LHCN-M2 (cell line): Measurements from ENCODE around the gene EIF3L. TPM values are rescaled to one million over a fixed set of nuclear protein-coding genes. Genes with fewer than 3 reads are reported as not detected.

Experiments used
- DNase-seq: peaks from one replicate; pipeline ENCODE4 v3.0.0-alpha.2; 2012; ENCODE audit warnings: low read depth
- total RNA-seq: library from RNA; depleted of rRNA; stranded (reverse); fragments of >200 nt; gene quantifications from 2 replicates; pipeline ENCODE4 v1.2.3, GENCODE V29; 2014

EIF3L gene
- total RNA-seq, 1 experiment from 2014 or later, result 345 TPM

GRCh38 chr22:37854946-37855345 is 5.7 kb downstream of the EIF3L start:
- no peak for DNase-seq

GRCh38 chr22:37855462-37855861 is 6.2 kb downstream of the EIF3L start:
- DNase-seq, result no peak

DNA sequence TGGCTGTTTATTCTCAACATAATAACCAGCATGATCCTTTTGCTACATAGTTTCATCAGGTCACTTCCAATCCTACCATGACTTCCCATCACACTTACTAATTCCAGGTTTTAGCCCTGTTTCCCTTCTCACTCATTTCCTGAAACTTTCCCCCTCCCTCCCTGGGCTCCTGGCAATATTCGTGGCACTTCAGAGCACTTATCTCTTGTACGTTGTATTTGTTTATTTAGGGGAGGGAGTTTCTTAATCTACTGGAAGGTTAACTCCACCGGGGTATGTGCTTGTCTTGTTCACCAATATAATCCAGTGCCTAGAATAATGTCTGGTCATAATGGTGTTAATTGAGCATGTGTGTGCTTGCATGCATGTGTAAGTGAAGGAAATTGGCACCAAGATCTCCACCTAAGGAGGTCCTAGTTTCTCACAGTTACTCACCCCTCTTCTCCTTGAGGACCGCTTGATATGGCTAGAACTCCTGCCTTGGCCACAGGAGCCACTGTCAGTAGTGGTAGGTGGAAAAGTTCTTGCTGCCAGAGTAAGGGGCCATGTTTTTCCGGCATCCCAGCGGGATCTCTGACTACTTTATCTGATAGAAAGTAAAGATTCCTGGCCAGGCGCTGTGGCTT is 11.7 kb downstream of the EIF3L start:
- no peak for DNase-seq

DNA sequence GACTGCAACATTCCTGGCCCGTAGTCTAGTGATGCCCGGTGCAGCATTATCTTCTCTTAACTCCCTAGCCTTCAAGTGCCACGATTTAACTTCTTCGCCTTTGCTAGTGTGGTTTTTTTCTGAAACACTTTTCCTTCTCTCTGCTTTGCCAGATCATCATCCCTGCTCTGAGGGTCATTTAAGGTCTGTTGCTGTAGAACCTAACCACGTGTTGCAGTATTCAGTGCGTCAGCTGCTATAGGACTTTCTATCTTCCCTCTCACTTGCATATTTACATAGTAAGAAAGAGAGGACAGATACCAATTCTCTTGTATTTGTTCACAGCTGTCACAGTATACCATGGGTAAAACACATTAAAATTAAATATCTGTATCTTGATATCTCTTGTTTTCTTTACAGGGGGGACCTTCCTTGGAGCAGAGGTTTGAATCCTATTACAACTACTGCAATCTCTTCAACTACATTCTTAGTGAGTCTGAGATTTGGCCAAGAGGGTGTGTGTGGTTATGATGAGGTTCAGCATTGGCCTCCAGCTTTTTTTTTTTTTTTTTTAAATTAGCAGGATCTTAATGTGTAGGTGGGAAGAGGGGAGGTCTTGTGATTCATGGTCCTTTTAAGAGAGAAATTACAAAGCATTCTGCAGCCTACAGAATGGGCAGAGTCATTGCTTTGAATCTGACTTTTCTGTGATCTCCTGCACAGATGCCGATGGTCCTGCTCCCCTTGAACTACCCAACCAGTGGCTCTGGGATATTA is 13.5 kb downstream of the EIF3L start:
- DNase-seq, result no peak

- DNase-seq, result no peak
Observed at GRCh38 chr22:37865510-37865909, 16.3 kb downstream of the EIF3L start.

- DNase-seq, result no peak
Observed at GRCh38 chr22:37870273-37870672, 21.1 kb downstream of the EIF3L start.

GRCh38 chr22:37880668-37881440 is 31.6 kb downstream of the EIF3L start:
- peak; percentile 45 for DNase-seq

DNA sequence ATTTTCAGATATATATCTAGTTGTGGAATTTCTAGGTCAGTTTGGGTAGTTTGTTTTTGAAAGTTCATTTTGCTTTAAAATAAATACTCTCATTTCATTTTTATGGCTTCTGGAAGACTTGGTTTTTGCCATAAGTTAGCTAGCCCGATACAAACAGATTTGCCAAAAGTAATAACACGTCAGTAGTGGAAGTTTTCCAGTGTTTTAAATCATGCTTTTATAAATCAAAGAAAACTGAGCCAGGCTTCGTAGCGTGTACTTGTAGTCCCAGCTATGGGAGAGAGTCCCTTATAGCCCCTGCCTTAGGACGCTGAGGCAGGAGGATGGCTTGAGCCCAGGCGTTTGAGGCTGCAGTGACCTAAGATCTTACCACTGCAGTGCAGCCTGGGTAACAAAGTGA is 35.2 kb downstream of the EIF3L start:
- no peak for DNase-seq

DNA sequence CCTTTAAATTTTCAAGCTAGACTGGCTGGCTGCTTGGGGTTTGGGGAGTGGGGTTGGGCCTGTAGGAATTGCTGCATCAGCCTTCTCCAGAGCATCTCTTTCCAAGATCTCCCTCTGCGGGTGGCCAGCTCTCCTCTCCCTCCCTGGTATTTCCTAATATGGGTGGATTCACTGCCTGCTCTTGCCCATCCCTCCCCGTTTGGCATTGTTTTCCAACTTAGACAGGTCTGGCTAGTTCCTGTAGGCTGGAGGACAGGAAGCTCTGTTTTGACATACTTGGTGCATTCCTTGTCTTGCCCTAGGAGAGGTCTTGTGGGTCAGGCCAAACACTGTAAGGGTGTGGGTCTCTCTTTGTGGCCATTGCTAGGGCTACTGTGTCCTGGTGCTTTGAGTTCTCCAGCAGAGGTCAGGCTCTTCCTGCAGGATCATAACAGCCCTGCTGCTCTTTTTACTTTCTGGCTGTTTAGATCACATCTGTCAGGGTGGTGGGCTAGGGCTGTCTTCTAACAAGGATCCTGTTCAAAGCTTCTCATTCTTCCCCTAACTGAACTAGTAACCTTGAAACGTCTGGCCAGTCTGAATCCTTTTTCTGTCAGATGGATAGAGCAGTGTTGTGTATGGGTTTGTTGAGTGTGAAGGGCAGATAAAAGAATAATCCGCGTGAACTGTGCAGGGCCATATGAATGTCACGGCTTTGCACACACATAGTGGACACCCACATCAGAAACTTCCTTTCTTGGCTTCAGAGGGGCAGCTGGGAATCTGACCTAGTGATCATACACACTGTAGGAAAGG is 38.6 kb downstream of the EIF3L start:
- no peak for DNase-seq

DNA sequence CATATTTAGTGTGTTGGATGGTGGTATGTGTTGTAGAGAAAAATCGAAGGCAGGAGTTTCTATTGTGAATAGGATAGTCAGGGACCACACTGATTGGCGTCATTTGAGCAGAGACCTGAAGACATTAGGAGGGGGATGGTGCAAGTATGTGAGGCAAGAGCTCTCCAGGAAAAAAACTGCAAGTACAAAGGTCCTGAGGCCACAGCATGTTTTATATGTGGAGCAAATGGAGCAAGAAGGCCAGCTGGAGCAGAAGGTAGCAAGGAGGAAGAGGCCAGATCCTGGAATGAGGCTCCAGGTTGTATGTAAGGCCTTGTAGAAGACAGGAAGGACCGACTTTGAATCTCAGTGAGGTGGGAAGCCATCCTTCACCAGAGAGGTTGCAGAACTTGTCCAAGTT is 42.7 kb downstream of the EIF3L start:
- no peak for DNase-seq

GRCh38 chr22:37892566-37893335 is 43.5 kb downstream of the EIF3L start:
- DNase-seq, result no peak

DNA sequence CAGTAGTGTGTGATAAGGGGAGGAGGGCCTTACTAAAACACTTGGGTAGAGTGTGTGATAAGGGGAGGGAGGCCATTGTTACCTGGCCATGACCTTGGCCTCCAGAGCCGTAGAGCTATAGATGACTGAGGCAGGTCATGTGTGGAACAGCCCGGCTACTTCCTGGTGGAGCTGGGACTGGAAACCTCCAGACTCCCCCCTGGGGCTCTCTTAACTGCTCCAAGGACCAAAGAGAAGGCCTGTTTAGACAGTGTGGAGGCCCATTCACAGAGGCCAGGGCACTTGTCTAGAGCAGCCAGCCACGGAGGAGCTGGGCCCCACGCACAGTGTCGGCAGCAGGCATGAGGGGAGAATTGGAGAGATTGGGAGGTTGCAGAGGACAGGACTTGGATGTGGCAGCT is 44.4 kb downstream of the EIF3L start:
- DNase-seq, result no peak

DNA sequence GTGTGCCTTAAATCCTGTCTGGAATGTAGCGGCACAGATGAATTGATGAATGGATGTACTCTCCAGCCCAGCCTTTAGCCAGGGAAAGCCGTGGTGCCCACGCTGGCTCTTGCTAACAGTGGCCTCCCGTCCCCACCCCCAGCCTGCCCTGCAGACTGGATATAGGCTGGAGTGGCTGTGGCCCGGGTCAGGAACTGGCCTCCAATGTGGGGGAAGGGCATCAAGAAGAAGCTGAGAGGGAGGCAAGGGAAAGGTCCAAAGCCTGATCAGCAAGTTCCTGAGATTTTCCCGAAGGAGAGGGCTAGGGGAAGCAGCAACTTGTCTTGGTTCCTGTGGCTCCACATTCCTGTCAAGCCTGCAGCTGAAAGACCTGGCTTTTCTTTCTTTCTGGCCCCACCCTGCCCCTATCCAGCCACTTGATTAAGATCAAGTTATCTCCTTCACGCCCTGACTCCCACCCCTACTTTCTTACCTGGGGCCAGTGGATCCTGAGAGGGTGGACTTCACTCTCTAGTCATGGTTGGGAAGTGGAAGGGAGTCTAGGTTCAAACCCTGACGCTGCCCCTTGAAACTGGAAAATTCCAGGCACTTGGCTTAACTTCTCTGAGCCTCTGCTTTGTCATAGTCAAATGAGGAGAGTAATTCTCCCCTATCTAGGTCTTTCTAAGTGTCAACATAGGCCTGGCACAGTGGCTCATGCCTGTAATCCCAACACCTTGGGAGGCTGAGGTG is 45.9 kb downstream of the EIF3L start:
- DNase-seq, result no peak

DNA sequence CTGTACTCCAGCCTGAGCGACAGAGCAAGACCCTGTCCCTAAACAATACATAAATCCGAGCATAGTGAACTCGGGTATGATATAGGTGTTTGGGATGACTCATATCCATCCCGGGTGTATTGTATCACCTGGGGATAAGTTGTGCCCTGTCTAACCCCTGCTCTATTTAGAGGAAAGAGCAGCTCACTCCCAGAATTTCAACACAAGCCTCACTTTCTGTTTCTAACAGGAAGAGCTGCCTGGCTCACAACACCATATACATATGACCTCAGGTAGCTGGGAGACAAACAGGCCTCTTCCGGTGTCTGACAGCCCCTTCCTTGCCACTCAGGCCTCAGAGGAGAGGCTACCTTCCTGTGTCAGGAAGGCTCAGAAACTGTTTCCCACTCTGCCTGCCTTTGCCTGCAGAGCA is 47.0 kb downstream of the EIF3L start:
- DNase-seq, result no peak

GRCh38 chr22:37896939-37897338 is 47.7 kb downstream of the EIF3L start:
- DNase-seq, result no peak

DNA sequence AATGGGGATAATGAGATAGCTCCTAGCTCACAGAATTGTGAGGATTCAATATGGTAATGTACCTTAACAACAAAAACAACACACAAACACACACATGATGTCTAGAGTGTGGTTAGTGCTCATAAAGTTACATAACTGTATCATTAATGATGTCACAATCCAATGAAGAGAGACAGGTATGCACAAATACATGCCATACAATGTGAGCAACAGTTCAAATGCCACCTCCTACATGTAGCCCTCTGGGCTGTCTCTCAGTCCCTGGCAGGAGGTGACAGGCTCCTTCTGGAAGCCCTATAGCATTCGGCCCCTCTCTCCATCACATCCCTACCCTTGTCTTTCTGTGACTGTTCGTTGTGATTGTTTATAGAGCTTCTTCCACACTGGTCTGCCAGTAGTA is 48.6 kb downstream of the EIF3L start:
- no peak for DNase-seq

DNA sequence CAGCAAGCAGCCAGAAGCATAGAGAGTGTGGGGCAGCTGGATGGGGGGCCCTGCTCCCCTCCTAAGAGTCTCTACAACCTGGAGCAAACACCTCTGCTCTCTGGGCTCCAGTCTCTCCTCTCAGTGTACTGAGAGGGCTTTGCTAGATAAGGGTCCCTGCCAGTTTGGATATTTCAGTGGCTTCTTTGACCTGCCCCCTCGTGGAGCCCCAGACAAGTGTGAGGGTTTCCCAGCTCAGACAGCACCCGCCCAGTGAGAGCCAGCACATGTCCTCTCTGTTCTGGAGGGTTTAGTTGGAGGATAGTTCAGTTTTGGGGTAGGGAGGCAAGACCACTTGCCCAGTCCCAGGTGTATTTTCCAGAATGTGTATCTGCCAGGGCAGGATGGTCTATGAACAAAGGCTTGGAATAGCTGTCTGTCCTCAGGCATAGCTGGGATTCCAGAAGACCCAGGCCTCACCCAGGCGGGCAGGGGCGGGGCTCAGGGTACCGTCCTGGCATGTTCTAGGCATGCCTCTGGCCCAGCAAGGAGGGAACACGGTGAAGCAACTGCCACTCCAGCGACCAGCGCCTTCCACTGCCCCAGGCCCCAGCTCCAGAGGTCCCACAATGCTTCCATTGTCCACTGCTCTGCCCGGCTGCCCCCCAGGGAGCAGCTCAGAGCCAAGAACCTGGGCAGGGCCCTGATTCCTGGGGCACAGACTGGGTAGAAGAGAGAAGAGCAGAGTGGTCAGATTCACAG is 49.4 kb downstream of the EIF3L start:
- peak; percentile 48 for DNase-seq

- peak; percentile 99 for DNase-seq
Observed at GRCh38 chr22:37904572-37905533, 55.6 kb downstream of the EIF3L start.
